Stimulated activated CD8-positive, alpha-beta memory T cell treated with anti-CD3 and anti-CD28 coated beads, Interleukin-12 subunit alpha, Interleukin-12 subunit beta, amount 100 ng/mL, for 24 hours (primary cell): ENCODE measurements around the gene KCNAB1.
"Not testable (repeated sequence)": the region's sequence is repeated elsewhere in the genome, so short reads cannot be mapped to it uniquely, and the experiment has no call there.

Source experiments
- DNase-seq: peaks from one replicate; pipeline ENCODE4 v3.0.0-alpha.2; 2020; ENCODE audit errors: extremely low read depth

The KCNAB1 gene

DNA sequence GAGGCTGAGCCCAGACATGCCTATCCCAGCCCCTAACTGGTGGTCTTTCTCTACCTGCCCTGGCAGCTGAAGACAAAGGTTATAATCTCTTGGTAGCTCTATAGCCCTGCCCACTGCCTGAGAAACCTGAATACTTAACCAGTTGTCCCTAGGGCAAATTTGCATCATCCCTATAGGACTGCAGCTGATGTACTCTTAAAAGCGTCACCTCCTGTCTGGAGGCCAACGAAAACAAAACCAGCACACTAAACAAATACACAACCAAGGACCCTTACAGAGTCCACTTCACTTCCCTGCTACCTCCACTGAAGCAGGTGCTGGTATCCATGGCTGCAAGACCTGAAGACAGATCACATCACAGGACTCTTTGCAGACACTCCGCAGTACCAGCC is 98.0 kb downstream of the KCNAB1 start:
- DNase-seq = no peak

DNA sequence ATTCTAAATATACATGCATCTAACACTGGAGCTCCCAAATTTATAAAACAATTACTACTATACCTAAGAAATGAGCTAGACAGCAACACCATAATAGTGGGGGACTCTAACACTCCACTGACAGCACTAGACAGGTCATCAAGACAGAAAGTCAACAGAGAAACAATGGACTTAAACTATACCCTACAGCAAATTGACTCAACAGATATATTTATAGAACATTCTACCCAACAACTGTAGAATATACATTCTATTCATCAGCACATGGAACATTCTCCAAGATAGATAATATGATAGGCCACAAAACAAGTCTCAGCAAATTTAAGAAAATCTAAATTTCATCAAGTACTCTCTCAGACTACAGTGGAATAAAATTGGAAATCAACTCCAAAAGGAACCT is 102.0 kb downstream of the KCNAB1 start:
- DNase-seq = not testable (repeated sequence)

GRCh38 chr3:156224046-156224445 is 103.7 kb downstream of the KCNAB1 start:
- not testable (repeated sequence) for DNase-seq

DNA sequence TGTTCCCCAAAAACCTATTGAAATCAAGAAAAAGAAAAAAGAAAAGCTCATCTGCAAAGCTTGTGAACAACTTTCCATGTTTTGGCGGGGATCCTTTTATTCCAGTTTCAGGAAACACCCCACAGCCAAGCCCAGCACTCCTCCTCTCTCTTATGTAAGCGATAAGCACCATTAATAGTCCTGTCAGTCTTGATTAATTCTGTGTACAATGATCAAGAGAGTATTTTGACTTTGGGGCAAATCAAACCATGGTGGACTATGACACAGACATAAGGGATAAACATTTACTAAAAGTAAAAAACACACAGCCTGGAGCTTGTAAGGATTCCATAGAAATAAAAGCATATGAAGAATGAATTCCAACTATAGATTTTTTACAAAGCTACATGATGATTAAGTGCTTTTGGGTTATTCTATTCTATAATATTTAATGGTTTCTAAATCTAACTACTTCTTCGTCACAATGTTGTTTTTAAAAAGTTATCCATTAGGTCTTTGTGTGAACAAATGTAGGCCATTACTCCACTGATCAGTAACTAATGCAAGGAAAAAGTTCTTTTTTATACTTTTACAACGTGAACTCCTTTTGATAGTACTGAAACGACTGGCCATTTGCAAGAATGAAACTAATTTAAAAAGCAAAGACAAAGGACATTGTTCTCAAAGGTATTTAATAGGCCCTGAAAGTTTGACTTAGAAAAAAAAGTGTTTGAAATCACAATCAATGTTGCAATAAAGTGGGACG is 106.5 kb downstream of the KCNAB1 start:
- DNase-seq = no peak

DNA sequence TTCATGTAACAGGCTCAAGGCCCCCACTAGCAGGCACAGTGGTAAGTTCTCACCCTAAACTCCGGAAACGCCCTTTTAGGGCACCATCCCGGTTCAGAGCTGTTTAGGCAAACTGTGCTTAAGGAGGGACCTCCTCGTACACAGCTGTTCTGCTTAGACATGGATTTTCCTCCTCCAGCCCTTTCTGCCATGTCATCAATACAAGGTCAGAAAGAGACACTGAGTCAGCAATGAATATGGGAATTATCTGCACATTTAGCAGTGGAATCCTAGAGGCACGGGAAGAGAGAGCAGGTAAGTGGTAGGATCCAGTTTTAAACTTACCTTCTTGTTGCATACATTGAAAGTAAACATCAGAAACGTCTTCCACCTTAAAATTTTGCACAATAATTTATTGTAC is 107.3 kb downstream of the KCNAB1 start:
- no peak for DNase-seq

- no peak for DNase-seq
Measured at GRCh38 chr3:156230278-156230900, 110.0 kb downstream of the KCNAB1 start.

DNA sequence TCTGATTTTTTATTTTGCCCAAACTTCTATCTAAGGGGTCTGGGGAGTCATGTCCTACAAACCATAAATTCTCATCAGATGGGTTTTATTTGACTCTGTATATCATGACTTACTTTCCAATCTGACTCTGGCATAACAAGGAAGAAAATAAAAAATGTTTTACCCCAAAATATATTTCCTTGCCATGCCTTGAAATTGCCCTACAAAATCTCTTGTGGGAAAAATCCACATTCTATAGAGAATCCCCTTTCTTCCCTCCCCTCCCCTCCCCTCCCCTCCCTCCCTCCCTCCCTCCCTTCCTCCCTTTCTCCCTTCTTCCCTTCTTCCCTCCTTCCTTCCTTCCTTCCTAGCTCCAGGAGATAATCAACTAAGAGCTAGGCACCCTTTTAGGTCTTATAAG is 110.8 kb downstream of the KCNAB1 start:
- not testable (repeated sequence) for DNase-seq

DNA sequence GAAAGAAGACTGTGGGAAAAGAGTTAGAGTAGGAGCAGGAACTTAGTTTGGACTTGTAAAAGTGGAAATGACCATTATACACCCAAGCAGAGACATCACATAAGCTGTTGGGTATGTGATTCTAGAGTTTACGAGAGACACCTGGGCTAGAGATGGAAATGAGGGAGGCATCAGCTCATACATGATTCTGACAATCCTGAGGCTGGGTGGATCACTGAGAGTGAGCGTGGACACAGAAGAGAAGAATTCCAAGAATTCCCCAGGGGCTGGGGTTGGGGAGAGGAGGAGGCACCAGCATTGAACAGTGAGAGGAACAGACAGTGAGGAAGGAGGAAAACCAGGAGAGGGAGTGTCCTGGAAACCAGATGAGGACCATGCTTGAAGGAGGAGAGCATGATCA is 113.5 kb downstream of the KCNAB1 start:
- DNase-seq = no peak

DNA sequence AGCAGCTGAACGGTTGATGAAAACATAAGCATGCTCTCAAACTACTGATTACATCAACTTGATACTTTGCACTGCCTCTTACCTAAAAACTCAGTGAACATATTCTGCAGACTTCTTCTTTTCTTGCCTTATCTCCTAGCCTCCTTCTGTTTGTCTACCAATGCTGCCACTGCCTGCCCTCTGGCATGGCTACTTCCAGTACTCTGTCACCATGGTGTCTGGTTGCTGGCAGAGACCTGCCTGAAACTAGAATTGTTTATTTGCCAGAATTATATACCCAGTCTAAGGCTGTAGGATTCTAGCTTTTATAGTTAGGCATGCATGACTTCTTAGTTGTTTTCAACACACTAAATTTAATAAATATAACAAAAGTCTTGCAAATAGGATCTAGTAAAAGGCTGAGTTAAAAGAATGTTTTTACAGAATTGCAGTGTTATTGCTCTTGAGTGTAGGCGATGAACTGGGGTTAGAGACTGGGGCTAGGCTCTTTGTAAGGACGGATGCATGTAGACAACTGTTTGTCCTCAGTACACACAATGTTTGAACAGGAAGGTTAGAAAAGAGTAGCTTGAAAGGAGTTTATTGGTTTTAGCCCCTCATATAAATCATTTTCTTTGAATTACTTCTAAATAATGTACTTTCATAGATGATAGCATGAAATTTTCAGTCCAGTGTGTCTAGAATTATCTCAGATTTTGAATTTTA is 116.3 kb downstream of the KCNAB1 start:
- DNase-seq = no peak

- DNase-seq = no peak
Measured at GRCh38 chr3:156240642-156241041, 120.3 kb downstream of the KCNAB1 start.

- no peak for DNase-seq
Measured at GRCh38 chr3:156246961-156247725, 126.8 kb downstream of the KCNAB1 start.

DNA sequence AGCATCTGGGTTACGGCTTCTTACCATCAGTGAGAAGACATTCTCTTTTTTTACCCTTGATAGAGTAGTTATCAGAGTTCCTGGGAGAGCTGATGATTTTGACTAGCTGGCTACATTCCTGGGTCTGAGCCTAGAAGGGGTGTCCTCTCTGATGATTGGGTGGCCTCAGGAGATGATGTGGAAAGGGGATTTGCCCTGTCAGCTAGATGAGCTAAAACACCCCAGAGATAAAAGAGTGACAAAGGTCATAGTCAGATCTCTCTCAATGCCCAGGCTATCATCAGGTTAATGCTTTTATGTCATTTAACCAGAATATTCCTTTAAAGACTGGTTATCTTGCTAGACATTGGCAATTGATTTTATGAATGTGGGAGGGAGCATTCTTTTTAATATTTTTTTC is 130.2 kb downstream of the KCNAB1 start:
- no peak for DNase-seq

- DNase-seq = no peak
Measured at GRCh38 chr3:156251424-156251823, 131.0 kb downstream of the KCNAB1 start.

DNA sequence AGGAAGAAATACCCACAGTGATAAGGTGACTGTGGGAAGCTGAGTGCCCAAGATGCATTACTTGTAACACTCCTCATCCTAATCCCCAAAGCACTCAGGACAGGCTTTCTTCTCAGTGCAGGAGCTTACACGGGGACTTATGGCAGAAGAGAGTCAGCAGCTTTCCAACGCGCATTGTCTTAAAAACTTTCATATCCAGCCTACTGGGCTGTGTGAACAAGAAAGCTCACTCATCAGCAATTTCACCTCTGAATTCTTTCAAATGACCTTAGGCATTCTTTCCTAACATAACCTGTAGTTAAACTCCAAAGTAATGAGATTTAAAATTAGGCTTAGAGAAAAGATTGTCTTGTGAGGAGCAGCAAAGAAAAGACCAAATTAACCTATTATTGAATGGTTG is 132.3 kb downstream of the KCNAB1 start:
- DNase-seq = no peak

GRCh38 chr3:156253150-156253549 is 132.8 kb downstream of the KCNAB1 start:
- no peak for DNase-seq

DNA sequence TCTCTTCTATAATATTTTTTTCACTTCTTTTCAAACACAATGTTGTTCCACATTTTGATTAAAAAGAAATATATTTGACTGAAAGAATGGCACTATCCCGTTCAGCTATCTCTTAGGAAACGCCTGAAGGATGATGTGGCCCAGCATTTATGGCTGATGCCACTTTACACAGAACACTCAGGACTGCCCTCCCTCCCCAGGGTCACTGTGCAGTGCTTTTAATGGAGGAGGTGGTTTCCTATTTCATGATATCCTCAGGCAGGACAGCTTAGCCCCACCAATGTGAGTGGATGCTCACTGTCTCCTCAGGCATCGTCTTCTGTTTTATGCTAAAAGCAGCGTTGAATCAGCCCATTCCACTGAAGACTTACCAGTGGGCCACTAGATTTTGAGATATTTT is 135.9 kb downstream of the KCNAB1 start:
- DNase-seq = no peak

- DNase-seq = no peak
Measured at GRCh38 chr3:156256945-156257344, 136.6 kb downstream of the KCNAB1 start.

DNA sequence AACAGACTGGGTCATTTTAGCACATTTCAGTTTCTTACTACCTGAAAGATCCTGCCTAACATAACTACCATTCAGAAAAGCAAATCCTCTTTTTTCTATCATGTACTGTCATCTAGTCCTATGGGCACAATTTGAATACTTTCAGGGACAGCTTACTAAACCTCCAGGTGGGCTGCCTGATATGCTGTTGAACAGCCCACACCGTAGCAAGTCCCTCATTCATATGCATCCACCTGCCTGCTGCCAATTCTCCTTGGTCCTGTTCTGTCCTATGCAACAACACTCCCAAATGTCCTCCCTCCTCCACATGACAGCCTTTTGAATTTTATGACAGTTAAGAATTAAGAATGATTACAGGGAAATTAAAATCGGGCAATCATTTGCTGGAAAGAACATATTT is 137.9 kb downstream of the KCNAB1 start:
- no peak for DNase-seq

DNA sequence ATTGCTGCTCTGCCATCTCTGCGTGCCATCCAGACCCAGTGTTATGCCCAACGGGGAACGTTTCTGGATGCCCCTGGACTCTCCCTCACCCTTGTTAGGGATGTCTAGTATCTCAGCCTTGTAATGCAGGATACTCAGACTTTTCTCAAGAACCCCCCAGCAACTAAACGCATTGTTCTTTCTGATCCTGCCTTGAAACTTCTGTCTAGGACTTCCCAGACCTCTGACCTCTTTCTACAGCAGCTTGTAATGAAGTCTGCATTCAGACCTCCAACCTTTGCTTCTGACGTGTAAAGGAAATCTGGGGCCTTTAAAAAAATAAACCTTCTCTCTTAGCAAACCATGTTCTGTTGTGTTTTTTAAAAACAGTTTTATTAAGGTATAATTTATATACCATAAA is 139.5 kb downstream of the KCNAB1 start:
- no peak for DNase-seq

DNA sequence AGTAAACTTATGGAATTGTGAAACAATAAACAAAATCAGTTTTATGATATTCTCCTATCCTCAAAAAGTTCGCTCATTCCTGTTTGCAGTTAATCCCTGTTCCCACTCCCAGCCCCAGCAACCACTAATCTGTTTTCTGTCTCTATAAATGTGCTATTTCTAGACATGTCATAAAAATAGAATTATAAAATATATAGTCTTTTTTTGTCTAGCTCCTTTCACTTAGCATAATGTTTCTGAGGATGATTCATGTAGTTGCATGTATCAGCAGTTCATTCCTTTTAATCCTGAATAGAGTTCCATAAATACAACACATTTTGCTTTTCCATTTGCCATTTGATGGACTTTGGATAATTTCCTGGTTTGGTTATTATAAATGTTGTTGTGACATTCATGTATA is 140.0 kb downstream of the KCNAB1 start:
- no peak for DNase-seq

- DNase-seq = no peak
Measured at GRCh38 chr3:156264771-156265170, 144.4 kb downstream of the KCNAB1 start.

DNA sequence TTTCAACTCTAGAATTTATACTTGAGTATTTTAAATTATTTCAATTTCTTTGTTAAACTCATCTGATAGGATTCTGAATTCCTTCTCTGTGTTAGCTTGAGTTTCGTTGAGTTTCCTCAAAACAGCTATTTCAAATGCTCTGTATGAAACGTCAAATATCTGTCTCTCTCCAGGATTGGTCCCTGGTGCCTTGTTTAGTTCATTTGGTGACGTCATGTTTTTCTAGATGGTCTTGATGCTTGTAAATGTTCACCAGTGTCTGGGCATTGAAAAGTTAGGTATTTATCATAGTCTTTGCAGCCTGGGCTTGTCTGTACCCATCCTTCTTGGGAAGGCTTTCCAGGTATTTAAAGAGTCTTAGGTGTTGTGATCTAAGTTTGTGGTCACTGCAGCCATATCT is 151.1 kb downstream of the KCNAB1 start:
- DNase-seq = no peak
